MCF 10A (cell line): ENCODE results near the gene SLC12A6. TPM values are rescaled to one million over a fixed set of nuclear protein-coding genes. Genes with fewer than 3 reads are reported as not detected.

Experiments
- BruUV-seq: library from RNA; stranded (reverse); fragments of 400-500 nt; replicated peaks from 2 replicates; lab custom pipeline; 2021; lab: Mats Ljungman, UMichigan
- CTCF ChIA-PET: fragments of 300-600 bp; sonication (Branson Sonifier 250); formaldehyde crosslinking; extraction: SDS; loops from one replicate; lab custom pipeline; 2021; ENCODE audit warnings: antibody characterized with exemption, inconsistent platforms; lab: Yijun Ruan, JAX
- POLR2A ChIA-PET: fragments of 300-600, 350-650 bp; sonication (Branson Sonifier 250); formaldehyde crosslinking; extraction: SDS; loops from one replicate; lab custom pipeline; 2020; ENCODE audit warnings: antibody characterized with exemption, inconsistent platforms; lab: Yijun Ruan, JAX
- DNase-seq: peaks from one replicate; pipeline ENCODE4 v3.0.0-alpha.2; 2018; ENCODE audit not compliant: unreplicated experiment
- H3K27ac Mint-ChIP-seq: one replicate; pipeline ENCODE4 v1.8.0; 2022; ENCODE audit warnings: mild to moderate bottlenecking, low read depth, mixed read lengths; ENCODE audit not compliant: unreplicated experiment
- H3K27me3 Mint-ChIP-seq: one replicate; pipeline ENCODE4 v1.8.0; 2022; ENCODE audit warnings: mixed read lengths; ENCODE audit not compliant: insufficient read depth, unreplicated experiment
- H3K36me3 Mint-ChIP-seq: one replicate; pipeline ENCODE4 v1.8.0; 2022; ENCODE audit warnings: mild to moderate bottlenecking, moderate library complexity, mixed read lengths; ENCODE audit not compliant: insufficient read depth, unreplicated experiment
- H3K4me1 Mint-ChIP-seq: one replicate; pipeline ENCODE4 v1.8.0; 2022; ENCODE audit warnings: mixed read lengths; ENCODE audit not compliant: insufficient read depth, unreplicated experiment
- H3K4me3 Mint-ChIP-seq: one replicate; pipeline ENCODE4 v1.8.0; 2022; ENCODE audit warnings: mild to moderate bottlenecking, moderate library complexity, mixed read lengths; ENCODE audit not compliant: unreplicated experiment
- H3K9me3 Mint-ChIP-seq: one replicate; pipeline ENCODE4 v1.8.0; 2022; ENCODE audit warnings: mixed read lengths; ENCODE audit not compliant: unreplicated experiment
- intact Hi-C: fragments of 100-400 bp; cut with micrococcal nuclease; formaldehyde crosslinking; loops from 2 replicates; pipeline ENCODE4 v1.14.1; 2022
- total RNA-seq: library from RNA; stranded (reverse); gene quantifications from 2 replicates; pipeline ENCODE4 v1.2.3, GENCODE V29; 2022
- TF ChIP-seq, protein P1 (sequence below): fragments of 200-600 bp; IDR thresholded peaks from one replicate; pipeline ENCODE4 v1.8.0; 2022; ENCODE audit warnings: antibody characterized with exemption, mild to moderate bottlenecking; ENCODE audit not compliant: unreplicated experiment

SLC12A6 gene
- total RNA-seq, 1 experiment from 2014 or later: 11.7 TPM

DNA sequence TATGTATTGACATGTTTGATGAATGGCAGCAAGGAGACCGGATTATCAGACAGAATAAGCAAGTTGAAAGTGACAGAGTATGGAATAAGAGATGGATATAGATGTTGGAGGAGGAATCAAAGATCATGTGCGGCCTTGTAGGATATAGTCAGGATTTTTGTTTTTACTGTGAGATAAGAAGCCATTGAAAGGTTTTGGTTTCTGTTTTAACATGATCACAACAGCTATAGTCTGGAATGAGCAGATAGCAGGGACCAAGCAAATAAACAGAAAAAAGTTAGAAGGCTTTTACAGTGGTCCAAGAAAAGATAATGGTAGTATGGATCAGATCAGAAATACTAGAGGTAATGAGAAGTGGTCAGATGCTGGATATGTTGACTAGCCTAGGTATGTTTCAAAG is 52.6 kb downstream of the SLC12A6 start:
- TF ChIP-seq, protein P1, sequence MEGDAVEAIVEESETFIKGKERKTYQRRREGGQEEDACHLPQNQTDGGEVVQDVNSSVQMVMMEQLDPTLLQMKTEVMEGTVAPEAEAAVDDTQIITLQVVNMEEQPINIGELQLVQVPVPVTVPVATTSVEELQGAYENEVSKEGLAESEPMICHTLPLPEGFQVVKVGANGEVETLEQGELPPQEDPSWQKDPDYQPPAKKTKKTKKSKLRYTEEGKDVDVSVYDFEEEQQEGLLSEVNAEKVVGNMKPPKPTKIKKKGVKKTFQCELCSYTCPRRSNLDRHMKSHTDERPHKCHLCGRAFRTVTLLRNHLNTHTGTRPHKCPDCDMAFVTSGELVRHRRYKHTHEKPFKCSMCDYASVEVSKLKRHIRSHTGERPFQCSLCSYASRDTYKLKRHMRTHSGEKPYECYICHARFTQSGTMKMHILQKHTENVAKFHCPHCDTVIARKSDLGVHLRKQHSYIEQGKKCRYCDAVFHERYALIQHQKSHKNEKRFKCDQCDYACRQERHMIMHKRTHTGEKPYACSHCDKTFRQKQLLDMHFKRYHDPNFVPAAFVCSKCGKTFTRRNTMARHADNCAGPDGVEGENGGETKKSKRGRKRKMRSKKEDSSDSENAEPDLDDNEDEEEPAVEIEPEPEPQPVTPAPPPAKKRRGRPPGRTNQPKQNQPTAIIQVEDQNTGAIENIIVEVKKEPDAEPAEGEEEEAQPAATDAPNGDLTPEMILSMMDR: no peak
- no peak for DNase-seq

DNA sequence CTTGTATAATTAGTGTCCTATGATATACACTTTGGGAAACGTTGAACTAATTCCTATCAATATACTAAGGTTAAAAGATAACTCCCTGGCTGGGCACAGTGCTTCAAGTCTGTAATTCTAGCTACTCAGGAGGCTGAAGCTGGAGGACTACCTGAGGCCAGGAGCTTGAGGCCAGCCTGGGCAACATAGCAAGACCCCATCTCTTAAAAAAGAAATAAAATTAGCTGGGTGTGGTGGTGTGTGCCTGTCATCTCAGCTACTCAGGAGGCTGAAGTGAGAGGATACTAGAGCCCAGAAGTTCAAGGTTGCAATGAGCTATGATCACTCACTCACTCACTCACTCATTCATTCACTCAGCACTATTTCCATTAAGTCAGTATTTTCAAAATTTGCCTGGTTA is 55.2 kb downstream of the SLC12A6 start:
- intact Hi-C loops: no loop called here

More for the DNA sequence above, 52.6 kb downstream of the SLC12A6 start:
- H3K9me3 Mint-ChIP-seq: no peaks in the 10 kb centered on the region
- H3K36me3 Mint-ChIP-seq: no peaks in the 10 kb centered on the region
- intact Hi-C loops: no loop called here
- no peaks in the 10 kb centered on the region for H3K4me1 Mint-ChIP-seq
- ChIA-PET POLR2A (interaction anchor here (0.6 kb wide), 1 partner anchor 12 kb away, joined by 3 read pairs; no protein-coding TSS in a partner anchor), CTCF (interaction anchor here (0.6 kb wide), 1 partner anchor 127 kb away, joined by 3 read pairs; no protein-coding TSS in a partner anchor)
- no peaks in the 10 kb centered on the region for H3K27me3 Mint-ChIP-seq
- BruUV-seq: no TSS peak
- no peak overlapping the region for H3K27ac Mint-ChIP-seq
- no peak overlapping the region for H3K4me3 Mint-ChIP-seq

DNA sequence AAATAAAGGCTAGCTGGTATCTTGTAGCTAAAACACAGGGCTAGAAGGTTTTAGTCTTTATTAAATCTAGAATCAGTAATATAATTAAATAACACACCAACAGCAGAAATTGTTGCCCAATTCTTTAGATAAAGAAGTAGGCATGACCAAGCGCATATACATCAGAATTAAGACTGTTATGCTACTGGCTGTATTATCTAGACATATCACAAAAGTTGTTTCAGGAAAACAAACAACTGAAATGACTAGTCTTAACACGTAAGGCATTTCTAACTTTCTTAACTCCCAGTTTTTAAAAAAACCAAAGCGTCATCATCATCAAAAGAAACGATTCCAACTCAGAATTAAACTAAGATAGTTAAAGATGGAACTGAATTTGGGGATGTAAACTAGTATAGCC is 57.4 kb downstream of the SLC12A6 start:
- intact Hi-C loops: no loop called here
- CTCF ChIA-PET: interaction anchor here (0.6 kb wide), 1 partner anchor 28 kb away, joined by 4 read pairs; no protein-coding TSS in a partner anchor
- TF ChIP-seq, protein P1: no peak

More for the DNA sequence above, 55.2 kb downstream of the SLC12A6 start:
- DNase-seq: no peak
- no TSS peak for BruUV-seq
- CTCF ChIA-PET: interaction anchor here (0.6 to 0.8 kb wide), 2 partner anchors 19 to 86 kb away, joined by 3 to 4 read pairs; no protein-coding TSS in a partner anchor
- Mint-ChIP-seq H3K4me1 (no peaks in the 10 kb centered on the region), H3K27ac (no peak overlapping the region), H3K36me3 (peaks cover 6% of the 10 kb centered on the region), H3K4me3 (no peak overlapping the region), H3K27me3 (no peaks in the 10 kb centered on the region), H3K9me3 (no peaks in the 10 kb centered on the region)
- POLR2A ChIA-PET: interaction anchor here (1.0 to 1.1 kb wide), 2 partner anchors 11 to 16 kb away, joined by 3 to 4 read pairs; no protein-coding TSS in a partner anchor
- TF ChIP-seq, protein P1: no peak

DNA sequence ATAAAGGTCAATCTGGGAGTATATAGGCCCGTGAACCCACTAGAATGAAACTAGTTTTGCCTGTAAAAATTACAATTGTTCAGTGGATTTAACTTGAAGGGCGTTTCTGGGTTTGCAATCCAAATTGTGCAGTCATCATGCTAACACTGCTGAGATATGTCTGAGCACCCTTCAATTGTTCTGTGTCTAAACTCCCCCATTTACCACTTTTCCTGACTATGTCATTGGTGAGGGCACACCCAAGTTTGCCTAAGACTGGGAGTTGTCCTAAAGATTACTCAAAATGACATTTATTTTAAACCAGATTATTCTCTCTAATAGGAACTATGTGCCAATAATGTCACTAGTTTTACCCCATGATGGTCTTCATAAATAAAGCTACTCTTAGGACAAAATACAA is 58.2 kb downstream of the SLC12A6 start:
- peaks cover 6% of the 10 kb centered on the region for H3K36me3 Mint-ChIP-seq
- BruUV-seq: no TSS peak
- intact Hi-C loops: no loop called here
- ChIA-PET POLR2A (interaction anchor here (0.9 to 1.1 kb wide), 3 partner anchors 34 to 58 kb away, joined by 3 read pairs; partner anchors contain the start of gene SLC12A6), CTCF (no interaction called here)
- no peak for DNase-seq
- peaks cover 13% of the 10 kb centered on the region for H3K4me1 Mint-ChIP-seq
- no peak overlapping the region for H3K4me3 Mint-ChIP-seq
- H3K27ac Mint-ChIP-seq: no peak overlapping the region
- TF ChIP-seq, protein P1: no peak
- H3K27me3 Mint-ChIP-seq: no peaks in the 10 kb centered on the region
- H3K9me3 Mint-ChIP-seq: no peaks in the 10 kb centered on the region

More for the DNA sequence above, 57.4 kb downstream of the SLC12A6 start:
- POLR2A ChIA-PET: interaction anchor here (0.9 to 1.1 kb wide), 3 partner anchors 34 to 57 kb away, joined by 3 read pairs; partner anchors contain the start of gene SLC12A6
- peaks cover 6% of the 10 kb centered on the region for H3K36me3 Mint-ChIP-seq
- H3K4me1 Mint-ChIP-seq: peaks cover 8% of the 10 kb centered on the region
- DNase-seq: no peak
- H3K9me3 Mint-ChIP-seq: no peaks in the 10 kb centered on the region
- no peak overlapping the region for H3K4me3 Mint-ChIP-seq
- BruUV-seq: no TSS peak
- no peaks in the 10 kb centered on the region for H3K27me3 Mint-ChIP-seq
- H3K27ac Mint-ChIP-seq: no peak overlapping the region
